Caki2 (cell line): ENCODE measurements around the gene ST3GAL2. TPM values are rescaled to one million over a fixed set of nuclear protein-coding genes. Genes with fewer than 3 reads are reported as not detected.

Source experiments
- DNase-seq: peaks from one replicate; pipeline ENCODE4 v3.0.0-alpha.2; 2015; ENCODE audit warnings: low read depth
- in situ Hi-C: cut with HindIII; loops from 2 replicates; pipeline ENCODE4 v1.10.0; 2016; ENCODE audit warnings: low sequenced_read_pairs, low pct_unique_long_range_greater_than_20kb, mixed read lengths
- total RNA-seq: library from RNA; depleted of rRNA; stranded (reverse); fragments of >200 nt; shearing (Covaris generic); gene quantifications from 2 replicates; pipeline ENCODE4 v1.2.3, GENCODE V29; 2014; ENCODE audit warnings: low replicate concordance

Gene ST3GAL2
- total RNA-seq, 1 experiment from 2014 or later = 38.0 TPM

GRCh38 chr16:70444249-70445063, 5.6 kb upstream of the ST3GAL2 start:
- in situ Hi-C loops = no loop called here
- DNase-seq = no peak

- in situ Hi-C loops = no loop called here
- DNase-seq = no peak
Observed at GRCh38 chr16:70442344-70442743, 3.4 kb upstream of the ST3GAL2 start.

- DNase-seq = no peak
- in situ Hi-C loops = no loop called here
Observed at GRCh38 chr16:70441406-70441990, 2.6 kb upstream of the ST3GAL2 start.

- no peak for DNase-seq
- in situ Hi-C loops = no loop called here
Observed at GRCh38 chr16:70440009-70440692, 1.3 kb upstream of the ST3GAL2 start.

DNA sequence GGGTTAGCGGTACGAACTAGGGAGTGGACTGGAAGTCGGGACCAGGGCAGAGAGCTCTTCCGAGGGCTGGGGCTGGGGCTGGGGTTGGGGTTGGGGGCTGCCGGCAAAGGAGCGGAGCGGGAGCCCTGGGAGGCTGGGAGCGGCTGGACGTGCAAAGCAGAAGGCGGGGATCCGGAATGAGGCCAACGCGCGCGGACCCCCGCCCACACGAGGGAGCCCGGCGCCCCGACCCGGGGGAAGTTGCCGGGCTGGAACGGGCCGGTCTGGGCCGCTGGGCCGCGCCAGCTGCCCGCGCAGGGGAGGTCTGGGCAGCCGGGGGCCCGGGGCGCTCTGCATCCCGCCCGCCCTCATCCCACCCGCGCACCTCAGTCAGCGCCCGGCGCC, 323 bp downstream of the ST3GAL2 start:
- DNase-seq = no peak

DNA sequence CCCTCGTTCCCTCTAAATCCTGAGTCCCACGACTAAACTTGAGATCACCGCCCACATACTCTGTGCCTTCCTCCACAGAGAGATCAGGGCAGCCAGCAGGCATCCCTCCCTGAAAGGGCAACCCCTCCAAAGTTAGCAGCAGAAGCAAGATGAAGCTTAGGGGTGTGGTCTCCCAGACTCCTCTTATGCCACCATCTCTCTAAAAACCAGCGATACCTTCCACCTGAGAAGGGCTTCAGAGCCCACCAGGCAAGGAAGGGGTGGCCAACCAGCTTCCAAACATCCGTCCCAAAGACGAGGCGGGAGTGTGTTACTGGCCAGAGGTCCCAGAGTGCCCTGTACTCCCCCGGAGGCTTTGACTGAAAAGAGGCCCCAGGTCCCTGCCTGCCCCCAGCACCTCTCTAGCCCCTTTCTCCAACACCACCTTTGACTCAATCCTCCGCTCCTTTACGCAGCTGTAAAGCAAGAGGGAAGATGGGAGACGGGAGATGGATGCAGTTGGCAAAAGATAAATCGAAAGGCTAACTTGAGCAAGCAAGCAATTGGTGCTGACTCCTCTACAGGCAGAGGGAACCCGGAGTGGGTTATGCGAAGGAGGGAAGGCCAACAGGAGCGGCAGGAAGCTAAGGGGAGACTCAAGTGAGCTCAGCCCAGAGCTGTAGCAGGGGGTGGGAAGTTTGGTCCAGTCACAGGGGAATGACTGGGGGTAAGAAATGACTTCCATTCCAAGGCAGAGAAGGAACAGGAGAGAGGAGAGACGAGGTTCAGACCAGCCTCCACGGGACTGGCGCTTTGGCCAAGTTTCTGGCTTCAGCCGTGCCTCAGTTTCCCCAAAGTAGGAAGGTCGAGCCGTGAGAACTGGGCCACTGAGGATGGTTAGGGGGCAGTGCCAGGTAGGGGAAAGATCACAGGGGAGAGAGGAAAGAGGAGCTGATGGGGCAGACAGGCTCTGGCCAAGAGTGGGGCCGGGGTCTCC, 1.0 kb downstream of the ST3GAL2 start:
- in situ Hi-C loops = no loop called here
- no peak for DNase-seq

More for the DNA sequence above, 323 bp downstream of the ST3GAL2 start:
- in situ Hi-C loops = no loop called here

- in situ Hi-C loops = no loop called here
- DNase-seq = peak; percentile 27
Observed at GRCh38 chr16:70437017-70437581, 1.8 kb downstream of the ST3GAL2 start.

- in situ Hi-C loops = no loop called here
- DNase-seq = no peak
Observed at GRCh38 chr16:70434484-70435260, 4.2 kb downstream of the ST3GAL2 start.

DNA sequence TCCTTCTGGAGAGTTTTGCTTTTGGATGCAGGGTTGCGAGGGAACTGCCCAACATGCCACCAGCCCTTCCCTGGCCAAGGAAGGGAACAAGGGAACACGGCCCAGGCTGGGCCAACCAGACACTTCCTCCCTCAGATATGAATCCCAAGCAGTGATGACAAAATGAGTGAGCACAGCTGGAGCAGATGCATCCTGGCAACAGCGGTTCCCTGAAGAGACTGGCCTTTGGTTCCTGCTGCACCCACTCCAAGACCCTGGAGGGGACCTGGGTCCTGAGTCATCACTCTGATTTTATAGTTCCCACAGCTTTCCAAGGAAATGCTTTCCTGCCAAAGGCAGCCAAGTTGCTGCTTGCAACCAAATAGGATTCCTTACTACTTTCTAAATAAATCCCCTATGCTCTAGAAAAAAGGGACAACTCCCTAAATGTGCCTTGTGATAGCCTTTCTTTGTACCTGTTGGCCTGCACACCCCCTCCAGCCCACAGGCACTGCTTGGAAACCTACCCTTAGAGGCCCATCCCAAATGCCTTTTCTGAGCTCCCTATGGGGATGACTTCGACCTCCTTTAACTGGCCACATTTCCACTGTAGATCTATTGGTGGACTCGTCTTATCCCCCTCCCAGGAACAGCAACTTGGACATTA, 5.3 kb downstream of the ST3GAL2 start:
- in situ Hi-C loops = no loop called here
- DNase-seq = no peak

DNA sequence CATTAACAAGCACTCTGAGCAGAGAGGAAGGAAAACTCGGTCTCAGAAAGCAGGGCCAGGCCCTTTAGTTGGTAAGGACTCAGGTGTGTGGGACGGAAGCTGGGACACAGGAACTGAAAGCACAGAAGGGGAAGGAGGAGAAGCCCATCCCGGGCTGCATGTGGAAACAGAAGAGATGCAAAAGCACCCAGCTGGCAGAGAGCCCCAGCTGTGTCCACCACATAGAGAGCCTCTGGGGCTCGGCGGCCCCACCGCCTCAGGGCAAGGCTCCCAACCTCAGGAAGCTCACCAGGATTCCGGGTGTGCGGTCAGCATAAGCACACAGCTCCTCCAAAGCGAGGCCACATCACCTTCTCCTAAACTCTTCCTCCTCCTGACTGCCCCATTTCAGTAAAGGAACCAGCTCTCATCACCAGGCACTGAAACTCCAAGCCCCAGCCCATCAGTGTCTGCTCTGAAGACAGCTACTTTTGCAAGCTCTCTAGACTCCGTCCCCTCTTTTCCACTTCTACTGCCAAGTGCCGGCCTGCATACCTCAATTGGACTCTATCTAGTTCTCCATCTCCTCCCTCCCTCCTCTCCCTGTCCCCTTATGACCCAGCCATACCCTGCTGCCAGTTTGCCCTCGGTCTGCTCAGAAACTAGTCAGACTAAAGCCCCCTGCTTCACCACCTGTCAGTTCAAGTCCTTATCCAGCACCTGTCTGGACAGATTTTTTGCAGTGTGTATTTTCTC, 6.0 kb downstream of the ST3GAL2 start:
- DNase-seq = no peak
- in situ Hi-C loops = no loop called here

DNA sequence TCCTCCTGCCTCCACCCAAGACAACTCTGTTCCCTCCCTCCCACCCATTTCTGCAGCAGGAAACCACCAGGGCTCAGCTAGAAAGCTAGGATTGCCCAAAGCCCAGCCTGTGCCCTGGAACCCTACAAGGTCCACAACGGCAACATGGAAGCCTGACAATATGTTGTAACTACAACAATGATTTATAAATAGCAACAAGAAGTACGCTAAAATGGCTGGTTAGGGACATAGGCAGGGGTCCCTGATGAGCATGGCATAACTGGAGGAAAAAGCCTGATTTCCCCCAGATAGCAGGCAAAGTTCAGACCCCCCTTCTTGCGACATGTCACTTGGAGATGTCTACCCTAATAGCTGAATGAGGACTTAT, 6.6 kb downstream of the ST3GAL2 start:
- in situ Hi-C loops = no loop called here
- DNase-seq = no peak

- no peak for DNase-seq
- in situ Hi-C loops = no loop called here
Observed at GRCh38 chr16:70430667-70431536, 8.0 kb downstream of the ST3GAL2 start.

DNA sequence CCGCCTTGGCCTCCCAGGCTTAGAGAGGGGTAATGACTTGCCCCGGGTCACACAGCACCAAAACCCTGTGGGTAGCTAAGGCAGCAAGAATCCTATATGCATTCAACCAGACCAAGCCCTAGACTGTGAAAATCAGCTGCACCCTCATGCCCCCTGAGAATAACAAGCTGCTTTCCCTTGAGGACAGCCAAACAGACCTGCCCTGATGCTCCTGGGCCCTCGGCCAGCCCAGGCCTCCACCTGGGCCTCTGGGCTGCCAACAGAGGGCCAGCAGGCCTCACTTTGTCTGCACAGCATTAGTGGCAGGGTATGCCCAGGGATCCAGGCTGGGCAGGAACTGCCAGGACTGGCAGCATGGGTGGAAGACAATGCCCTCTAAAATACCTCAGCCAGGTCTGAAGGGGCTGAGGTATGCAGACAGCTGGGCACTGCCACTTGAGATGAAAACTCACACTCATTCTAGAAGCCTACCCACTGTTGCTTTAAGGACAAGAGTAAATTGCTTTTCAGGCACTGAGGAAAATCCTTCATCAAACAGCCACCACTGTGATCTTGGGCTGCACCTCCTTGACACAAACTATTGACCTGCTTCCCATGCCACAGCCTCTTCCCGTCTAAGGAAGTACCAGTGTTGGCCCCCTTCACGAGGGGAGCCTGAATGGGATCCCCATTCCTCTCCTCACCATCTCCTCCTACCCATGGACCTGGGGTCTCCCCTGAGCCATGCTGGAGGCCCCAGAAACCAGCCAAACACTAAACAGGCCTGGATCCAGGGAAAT, 8.8 kb downstream of the ST3GAL2 start:
- no peak for DNase-seq
- in situ Hi-C loops = no loop called here

- in situ Hi-C loops = no loop called here
Observed at GRCh38 chr16:70428178-70428998, 10.5 kb downstream of the ST3GAL2 start.

More at GRCh38 chr16:70428178-70428998, 10.5 kb downstream of the ST3GAL2 start:
- peak; percentile 96 for DNase-seq
